ENCODE results near the gene MCTP2.

MCTP2 gene

DNA sequence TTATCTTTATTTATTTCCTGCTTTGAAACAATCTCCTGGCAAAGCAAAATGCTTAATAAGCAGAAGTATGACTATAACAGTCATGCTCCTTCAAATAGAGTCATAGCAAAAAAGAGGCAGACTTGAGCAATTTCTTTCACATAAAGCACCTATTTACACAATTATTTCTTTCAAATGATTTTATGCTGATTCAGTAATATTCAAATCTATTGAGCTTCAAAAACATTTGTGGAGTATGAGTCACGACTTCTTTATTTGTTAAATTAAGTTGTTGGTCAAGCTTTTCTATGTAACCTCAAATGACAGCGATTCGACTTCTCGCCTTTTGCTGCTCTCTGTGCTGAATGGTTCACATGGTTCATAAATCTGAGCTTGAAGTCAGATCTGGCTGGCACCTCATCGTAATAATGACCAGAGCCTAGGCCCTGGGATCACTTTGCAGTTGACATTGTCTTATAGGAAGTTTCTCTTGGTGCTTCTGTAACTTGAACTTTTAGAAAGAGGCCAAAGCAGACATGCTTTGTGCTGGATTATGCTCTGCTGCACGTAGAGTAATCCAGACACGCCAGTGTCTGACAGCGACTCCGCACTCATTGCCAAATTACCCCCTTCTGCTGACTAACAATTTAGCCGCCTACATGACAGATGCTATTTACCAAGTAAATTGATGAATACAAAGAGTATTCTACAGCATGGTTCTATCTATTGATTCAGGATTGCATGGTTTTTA is 139.0 kb downstream of the MCTP2 start:
- TF ChIP-seq, protein P1, sequence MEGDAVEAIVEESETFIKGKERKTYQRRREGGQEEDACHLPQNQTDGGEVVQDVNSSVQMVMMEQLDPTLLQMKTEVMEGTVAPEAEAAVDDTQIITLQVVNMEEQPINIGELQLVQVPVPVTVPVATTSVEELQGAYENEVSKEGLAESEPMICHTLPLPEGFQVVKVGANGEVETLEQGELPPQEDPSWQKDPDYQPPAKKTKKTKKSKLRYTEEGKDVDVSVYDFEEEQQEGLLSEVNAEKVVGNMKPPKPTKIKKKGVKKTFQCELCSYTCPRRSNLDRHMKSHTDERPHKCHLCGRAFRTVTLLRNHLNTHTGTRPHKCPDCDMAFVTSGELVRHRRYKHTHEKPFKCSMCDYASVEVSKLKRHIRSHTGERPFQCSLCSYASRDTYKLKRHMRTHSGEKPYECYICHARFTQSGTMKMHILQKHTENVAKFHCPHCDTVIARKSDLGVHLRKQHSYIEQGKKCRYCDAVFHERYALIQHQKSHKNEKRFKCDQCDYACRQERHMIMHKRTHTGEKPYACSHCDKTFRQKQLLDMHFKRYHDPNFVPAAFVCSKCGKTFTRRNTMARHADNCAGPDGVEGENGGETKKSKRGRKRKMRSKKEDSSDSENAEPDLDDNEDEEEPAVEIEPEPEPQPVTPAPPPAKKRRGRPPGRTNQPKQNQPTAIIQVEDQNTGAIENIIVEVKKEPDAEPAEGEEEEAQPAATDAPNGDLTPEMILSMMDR (IDR thresholded peaks at IDR 0.05; ENCODE audit: extremely low read depth, missing control alignments), result no peak
- DNase-seq (ENCODE audit: low spot score), result no peak

DNA sequence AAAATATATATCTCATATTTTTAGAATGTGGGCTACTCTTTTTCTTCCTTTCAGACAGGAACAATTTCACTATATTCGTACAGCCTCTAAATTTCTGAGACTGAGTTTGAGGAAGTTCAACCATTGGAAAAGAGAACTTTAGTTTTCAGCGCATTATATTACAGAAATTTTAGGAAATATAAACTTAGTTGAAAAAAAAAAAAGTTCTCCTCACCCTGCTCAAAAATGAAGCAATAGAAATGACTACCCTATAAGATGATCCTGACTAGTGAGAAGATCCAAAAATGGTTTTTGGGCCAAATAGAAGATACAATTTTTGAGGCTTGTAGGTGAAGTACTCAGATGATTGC is 139.6 kb downstream of the MCTP2 start:
- DNase-seq (ENCODE audit: low spot score), result no peak
- TF ChIP-seq, protein P1 (IDR thresholded peaks at IDR 0.05; ENCODE audit: extremely low read depth, missing control alignments), result no peak

GRCh38 chr15:94372821-94373220 is 141.5 kb downstream of the MCTP2 start:
- TF ChIP-seq, protein P1 (IDR thresholded peaks at IDR 0.05; ENCODE audit: extremely low read depth, missing control alignments), result no peak
- no peak for DNase-seq (ENCODE audit: low spot score)

- TF ChIP-seq, protein P1 (IDR thresholded peaks at IDR 0.05; ENCODE audit: extremely low read depth, missing control alignments), result no peak
- DNase-seq (ENCODE audit: low spot score), result no peak
Observed at GRCh38 chr15:94375997-94376396, 144.6 kb downstream of the MCTP2 start.

GRCh38 chr15:94379986-94380385 is 148.6 kb downstream of the MCTP2 start:
- DNase-seq (ENCODE audit: low spot score), result no peak
- TF ChIP-seq, protein P1 (IDR thresholded peaks at IDR 0.05; ENCODE audit: extremely low read depth, missing control alignments), result no peak

DNA sequence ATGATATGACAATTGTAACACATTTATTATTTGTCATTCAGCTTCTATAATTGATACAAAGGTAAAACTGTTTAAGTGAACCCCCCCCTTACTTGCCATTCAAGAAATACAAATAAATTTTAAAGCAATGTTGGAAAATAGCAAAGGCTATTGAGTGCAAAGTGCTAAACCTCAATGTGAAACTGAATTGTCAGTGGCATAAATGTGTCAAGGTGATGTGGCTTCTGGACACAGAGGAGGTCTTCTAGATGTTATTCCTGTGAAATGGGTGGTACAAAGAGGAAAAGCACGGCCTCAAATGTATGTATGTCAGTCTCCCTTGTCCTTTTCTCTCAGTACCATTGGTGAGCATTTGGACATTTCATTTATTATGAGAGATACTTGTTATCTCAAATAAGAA is 149.4 kb downstream of the MCTP2 start:
- TF ChIP-seq, protein P1 (IDR thresholded peaks at IDR 0.05; ENCODE audit: extremely low read depth, missing control alignments), result no peak
- DNase-seq (ENCODE audit: low spot score), result no peak

DNA sequence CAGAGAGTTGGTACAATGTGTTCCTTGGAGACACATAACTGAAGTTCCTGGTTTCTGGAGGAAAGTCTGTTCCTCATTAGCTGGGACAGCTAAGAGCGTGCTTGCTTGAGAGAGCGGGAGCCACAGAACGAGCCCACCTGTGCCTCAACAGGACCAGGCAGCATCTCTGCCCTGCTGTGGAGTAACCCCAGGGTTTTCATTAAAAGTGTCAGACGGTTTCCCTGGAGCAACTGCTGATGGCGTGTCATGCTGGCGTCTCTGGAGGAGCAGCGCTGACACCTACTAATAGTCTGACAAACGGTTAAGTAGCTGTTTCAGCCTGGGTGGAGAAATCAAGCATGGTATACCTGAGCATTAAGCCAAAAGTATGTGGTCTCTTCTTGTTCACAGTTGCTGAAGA is 150.0 kb downstream of the MCTP2 start:
- DNase-seq (ENCODE audit: low spot score), result no peak
- TF ChIP-seq, protein P1 (IDR thresholded peaks at IDR 0.05; ENCODE audit: extremely low read depth, missing control alignments), result no peak
